ENCODE results near the gene PIGV.

DNA sequence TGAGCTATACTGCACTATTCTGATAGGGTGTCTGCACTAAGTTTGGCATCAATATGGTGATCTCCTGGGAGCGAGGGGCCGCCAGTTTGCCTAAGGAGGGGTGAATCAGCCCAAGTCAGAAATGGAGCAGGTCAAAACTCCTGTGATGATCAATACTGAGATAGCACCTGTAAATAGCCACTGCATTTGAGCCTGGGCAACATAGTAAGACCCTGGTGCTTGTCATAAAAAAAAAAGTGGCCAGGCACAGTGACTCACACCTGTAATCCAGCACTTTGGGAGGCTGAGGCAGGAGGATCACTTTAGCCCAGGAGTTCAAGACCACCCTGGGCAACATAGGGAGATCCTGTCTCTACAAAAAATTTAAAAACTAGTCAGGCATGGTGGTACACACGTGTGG is 27.1 kb downstream of the PIGV start:
- TF ChIP-seq, protein P1, sequence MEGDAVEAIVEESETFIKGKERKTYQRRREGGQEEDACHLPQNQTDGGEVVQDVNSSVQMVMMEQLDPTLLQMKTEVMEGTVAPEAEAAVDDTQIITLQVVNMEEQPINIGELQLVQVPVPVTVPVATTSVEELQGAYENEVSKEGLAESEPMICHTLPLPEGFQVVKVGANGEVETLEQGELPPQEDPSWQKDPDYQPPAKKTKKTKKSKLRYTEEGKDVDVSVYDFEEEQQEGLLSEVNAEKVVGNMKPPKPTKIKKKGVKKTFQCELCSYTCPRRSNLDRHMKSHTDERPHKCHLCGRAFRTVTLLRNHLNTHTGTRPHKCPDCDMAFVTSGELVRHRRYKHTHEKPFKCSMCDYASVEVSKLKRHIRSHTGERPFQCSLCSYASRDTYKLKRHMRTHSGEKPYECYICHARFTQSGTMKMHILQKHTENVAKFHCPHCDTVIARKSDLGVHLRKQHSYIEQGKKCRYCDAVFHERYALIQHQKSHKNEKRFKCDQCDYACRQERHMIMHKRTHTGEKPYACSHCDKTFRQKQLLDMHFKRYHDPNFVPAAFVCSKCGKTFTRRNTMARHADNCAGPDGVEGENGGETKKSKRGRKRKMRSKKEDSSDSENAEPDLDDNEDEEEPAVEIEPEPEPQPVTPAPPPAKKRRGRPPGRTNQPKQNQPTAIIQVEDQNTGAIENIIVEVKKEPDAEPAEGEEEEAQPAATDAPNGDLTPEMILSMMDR (IDR thresholded peaks at IDR 0.05), result no peak
- TF ChIP-seq POLR2AphosphoS5 (IDR thresholded peaks at IDR 0.05), result no peak

All from stomach (tissue), 4 donors.